OCI-LY1 (cell line): ENCODE measurements around the gene AGBL3.

ENCODE experiments used
- H2AFZ ChIP-seq: fragments of 200-600 bp; sonication (generic), shearing (Covaris generic); 2 replicates; pipeline ENCODE4 v1.6.0; 2014; ENCODE audit warnings: antibody characterized with exemption, mild to moderate bottlenecking, low read length
- H3F3A ChIP-seq: fragments of 200-600 bp; sonication (generic), shearing (Covaris generic); 2 replicates; pipeline ENCODE4 v1.6.0; 2014; ENCODE audit warnings: mild to moderate bottlenecking, antibody characterized with exemption, low read length, moderate library complexity; ENCODE audit not compliant: insufficient read depth
- H3K27ac ChIP-seq: fragments of 200-600 bp; sonication (generic); 2 replicates; pipeline ENCODE4 v1.5.1; 2014; ENCODE audit warnings: low read length, mixed run types, mild to moderate bottlenecking, low read depth; ENCODE audit not compliant: poor library complexity, severe bottlenecking
- H3K27me3 ChIP-seq: fragments of 200-600 bp; sonication (generic); 2 replicates; pipeline ENCODE4 v1.6.0; 2014; ENCODE audit warnings: antibody characterized with exemption, mild to moderate bottlenecking, low read length, moderate library complexity; ENCODE audit not compliant: insufficient read depth
- H3K36me3 ChIP-seq: fragments of 200-600 bp; sonication (generic); 2 replicates; pipeline ENCODE4 v1.6.1; 2014; ENCODE audit warnings: mild to moderate bottlenecking, antibody characterized with exemption, low read length, moderate library complexity, mixed read lengths; ENCODE audit not compliant: insufficient read depth
- H3K4me1 ChIP-seq: fragments of 200-600 bp; sonication (generic); 2 replicates; pipeline ENCODE4 v1.5.1; 2014; ENCODE audit warnings: mild to moderate bottlenecking, low read length, moderate library complexity; ENCODE audit not compliant: insufficient read depth, severe bottlenecking
- H3K4me2 ChIP-seq: fragments of 200-600 bp; sonication (generic), shearing (Covaris generic); 2 replicates; pipeline ENCODE4 v1.6.1; 2014; ENCODE audit warnings: low read length
- H3K4me3 ChIP-seq: fragments of 200-600 bp; sonication (generic); 2 replicates; pipeline ENCODE4 v1.5.1; 2014; ENCODE audit warnings: low read length, low read depth, mild to moderate bottlenecking, mixed read lengths; ENCODE audit not compliant: poor library complexity, severe bottlenecking
- H3K79me2 ChIP-seq: fragments of 200-600 bp; shearing (Covaris generic); 2 replicates; pipeline ENCODE4 v1.6.1; 2016; ENCODE audit warnings: mixed run types, low read length, mixed read lengths; ENCODE audit not compliant: insufficient read depth
- H3K9ac ChIP-seq: fragments of 200-600 bp; sonication (generic), shearing (Covaris generic); 2 replicates; pipeline ENCODE4 v1.6.1; 2014; ENCODE audit warnings: mild to moderate bottlenecking, low read length, mixed read lengths
- H3K9me2 ChIP-seq: fragments of 200-600 bp; sonication (generic), shearing (Covaris generic); 2 replicates; pipeline ENCODE4 v1.6.1; 2014; ENCODE audit warnings: low read depth, mild to moderate bottlenecking, low read length, mixed read lengths
- H3K9me3 ChIP-seq: fragments of 200-600 bp; shearing (Covaris generic); 2 replicates; pipeline ENCODE4 v1.6.1; 2014; ENCODE audit warnings: low read length, mixed read lengths
- H4K20me1 ChIP-seq: fragments of 200-600 bp; sonication (generic), shearing (Covaris generic); 2 replicates; pipeline ENCODE4 v1.6.0; 2016; ENCODE audit warnings: mild to moderate bottlenecking, low read length; ENCODE audit not compliant: insufficient read depth
- EZH2 ChIP-seq: fragments of 200-600 bp; sonication (generic), shearing (Covaris generic); IDR thresholded peaks from 2 replicates; pipeline ENCODE4 v1.8.0; 2017; ENCODE audit warnings: borderline replicate concordance, mixed run types, mild to moderate bottlenecking, antibody characterized with exemption, low read length, moderate library complexity, mixed read lengths
- TF ChIP-seq, protein P1 (sequence below): fragments of 200-600 bp; sonication (generic), shearing (Covaris generic); IDR thresholded peaks from 2 replicates; pipeline ENCODE4 v1.5.1; 2017; ENCODE audit warnings: mild to moderate bottlenecking, antibody characterized with exemption, low read length, moderate library complexity, mixed read lengths

Gene AGBL3

DNA sequence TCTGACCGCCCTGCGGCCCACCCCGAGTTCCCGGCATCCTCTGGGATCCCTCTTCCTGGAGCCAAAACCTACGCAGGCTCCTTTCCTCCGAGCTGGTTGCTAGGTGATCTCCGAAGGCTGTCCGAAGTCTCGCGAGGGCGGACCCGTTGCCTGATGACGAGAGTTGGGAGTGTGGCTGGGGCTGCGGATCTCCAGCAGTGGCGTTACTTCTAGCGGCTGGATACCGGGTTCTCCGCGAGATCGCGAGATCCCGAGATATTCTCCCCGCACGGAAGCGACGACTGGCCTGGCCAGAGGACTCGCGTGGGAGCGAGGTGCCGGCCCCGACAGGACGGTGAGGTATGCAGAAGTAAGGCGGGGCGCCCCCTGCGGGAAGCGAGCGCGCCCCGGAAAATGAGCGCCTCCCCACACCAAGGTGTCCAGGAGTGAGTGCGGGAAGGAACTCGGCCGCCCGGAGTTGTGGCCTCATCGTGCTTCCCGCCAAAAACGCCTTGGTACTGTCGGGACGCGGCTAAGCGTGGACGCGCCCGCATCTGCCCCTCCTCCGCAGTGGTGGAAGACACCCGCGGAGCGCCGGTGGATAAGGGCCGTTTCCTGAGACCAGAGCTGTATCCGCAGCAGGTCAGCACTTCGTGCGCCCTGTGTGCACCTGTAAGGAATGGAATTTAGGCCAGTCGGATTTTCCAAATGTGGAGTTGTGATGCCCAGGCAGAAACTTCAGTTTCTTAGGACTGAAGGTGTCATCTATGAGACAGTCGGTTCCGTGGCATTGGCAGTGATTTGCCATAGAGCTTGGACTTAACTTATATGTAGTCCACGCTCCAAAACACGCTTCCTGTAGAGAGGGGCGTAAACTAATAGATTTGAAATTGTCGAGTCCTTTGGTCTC, at the start of gene AGBL3:
Gene AGBL3, plus strand, starts transcription at position 146 of the 889 bp plus-strand sequence. CDS start 1,426 bp downstream, outside the sequence.
- Histone ChIP-seq H2AFZ (peak within 1 kb of the TSS; percentile 66), H3K4me1 (peaks cover 18% of the 10 kb centered on the region), H3F3A (no peaks in the 10 kb centered on the region), H3K79me2 (peaks cover 12% of the 10 kb centered on the region), H3K9ac (peak within 1 kb of the TSS; percentile 73), H3K4me2 (peak within 1 kb of the TSS; percentile 75), H3K9me3 (no peaks in the 10 kb centered on the region), H4K20me1 (no peaks in the 10 kb centered on the region), H3K27me3 (no peaks in the 10 kb centered on the region), H3K4me3 (peak within 1 kb of the TSS; percentile 70), H3K36me3 (peaks cover 18% of the 10 kb centered on the region; the same call in 1 of the 2 replicates), H3K9me2 (no peaks in the 10 kb centered on the region), H3K27ac (peak within 1 kb of the TSS; percentile 32)
- no peak for TF ChIP-seq EZH2
- TF ChIP-seq, protein P1, sequence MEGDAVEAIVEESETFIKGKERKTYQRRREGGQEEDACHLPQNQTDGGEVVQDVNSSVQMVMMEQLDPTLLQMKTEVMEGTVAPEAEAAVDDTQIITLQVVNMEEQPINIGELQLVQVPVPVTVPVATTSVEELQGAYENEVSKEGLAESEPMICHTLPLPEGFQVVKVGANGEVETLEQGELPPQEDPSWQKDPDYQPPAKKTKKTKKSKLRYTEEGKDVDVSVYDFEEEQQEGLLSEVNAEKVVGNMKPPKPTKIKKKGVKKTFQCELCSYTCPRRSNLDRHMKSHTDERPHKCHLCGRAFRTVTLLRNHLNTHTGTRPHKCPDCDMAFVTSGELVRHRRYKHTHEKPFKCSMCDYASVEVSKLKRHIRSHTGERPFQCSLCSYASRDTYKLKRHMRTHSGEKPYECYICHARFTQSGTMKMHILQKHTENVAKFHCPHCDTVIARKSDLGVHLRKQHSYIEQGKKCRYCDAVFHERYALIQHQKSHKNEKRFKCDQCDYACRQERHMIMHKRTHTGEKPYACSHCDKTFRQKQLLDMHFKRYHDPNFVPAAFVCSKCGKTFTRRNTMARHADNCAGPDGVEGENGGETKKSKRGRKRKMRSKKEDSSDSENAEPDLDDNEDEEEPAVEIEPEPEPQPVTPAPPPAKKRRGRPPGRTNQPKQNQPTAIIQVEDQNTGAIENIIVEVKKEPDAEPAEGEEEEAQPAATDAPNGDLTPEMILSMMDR: peak; percentile 92

DNA sequence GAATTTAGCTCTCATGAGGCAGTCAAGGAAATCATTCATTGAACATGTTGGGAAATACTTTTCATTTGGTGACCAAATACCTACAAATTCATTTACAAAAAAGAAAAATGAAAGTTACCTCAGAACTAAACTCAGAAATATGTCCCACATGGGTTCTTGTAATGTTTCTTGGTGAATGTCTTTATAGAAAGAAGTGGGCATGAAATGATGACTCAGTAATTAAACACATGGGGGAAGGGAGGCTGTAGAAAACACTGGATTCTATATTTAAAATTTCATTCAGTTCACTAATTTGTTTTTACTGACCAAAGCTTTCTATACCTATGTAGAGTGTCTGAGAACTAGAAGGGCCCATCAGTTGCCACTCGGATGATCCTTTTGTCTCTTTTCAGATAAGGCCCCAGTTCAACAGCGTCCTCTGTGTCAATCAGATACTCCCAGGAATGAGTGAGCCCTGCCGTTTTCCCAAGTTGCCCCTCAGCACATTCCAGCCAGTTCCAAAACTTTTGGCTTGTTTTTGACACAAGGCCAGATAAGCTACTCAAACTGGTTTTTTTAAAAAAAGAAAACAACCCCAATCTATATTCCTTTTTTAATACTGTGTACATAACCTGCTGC, 49.3 kb upstream of the AGBL3 start:
- H3K4me1 ChIP-seq: peaks cover 13% of the 10 kb centered on the region
- no peaks in the 10 kb centered on the region for H3F3A ChIP-seq
- H3K9me3 ChIP-seq: no peaks in the 10 kb centered on the region
- H3K79me2 ChIP-seq: no peaks in the 10 kb centered on the region
- H2AFZ ChIP-seq: no peak overlapping the region
- no peak overlapping the region for H3K27ac ChIP-seq
- no peak for TF ChIP-seq EZH2
- TF ChIP-seq, protein P1: no peak
- H4K20me1 ChIP-seq: no peaks in the 10 kb centered on the region
- no peak overlapping the region for H3K4me3 ChIP-seq
- 0 out of 2 replicates have a peak, but pooled peaks cover 3% of the 10 kb centered on the region for H3K27me3 ChIP-seq
- H3K4me2 ChIP-seq: no peak overlapping the region
- no peak overlapping the region for H3K9ac ChIP-seq
- no peaks in the 10 kb centered on the region for H3K9me2 ChIP-seq
- no peaks in the 10 kb centered on the region for H3K36me3 ChIP-seq

DNA sequence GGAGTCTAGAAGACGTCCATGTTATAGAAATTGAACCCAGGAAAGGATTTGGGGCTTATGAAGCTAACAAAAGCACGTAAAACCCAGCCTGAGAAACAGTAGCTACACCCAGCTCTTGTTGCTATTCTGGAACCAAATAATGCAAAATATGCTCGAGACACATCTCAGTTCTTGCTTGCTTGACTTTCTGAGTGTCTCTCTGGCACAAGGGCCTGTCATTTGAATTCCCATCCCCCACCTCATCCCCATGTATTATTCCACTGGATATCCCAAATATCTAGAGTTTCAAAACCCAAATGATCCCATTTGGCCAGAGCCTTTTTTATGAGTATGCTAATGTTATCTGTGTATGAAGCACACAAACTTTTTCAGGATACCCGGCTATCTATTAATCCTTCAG, 48.2 kb upstream of the AGBL3 start:
- TF ChIP-seq, protein P1: no peak
- no peak for TF ChIP-seq EZH2
- H4K20me1 ChIP-seq: no peaks in the 10 kb centered on the region
- no peaks in the 10 kb centered on the region for H3K9me3 ChIP-seq
- no peaks in the 10 kb centered on the region for H3K27me3 ChIP-seq
- H3K79me2 ChIP-seq: no peaks in the 10 kb centered on the region
- H3K9ac ChIP-seq: no peak overlapping the region
- H3F3A ChIP-seq: no peaks in the 10 kb centered on the region
- H3K36me3 ChIP-seq: no peaks in the 10 kb centered on the region
- H3K27ac ChIP-seq: no peak overlapping the region
- H3K4me3 ChIP-seq: no peak overlapping the region
- H3K9me2 ChIP-seq: no peaks in the 10 kb centered on the region
- H2AFZ ChIP-seq: no peak overlapping the region
- peak overlapping the region; percentile 13; the same call in 1 of the 2 replicates for H3K4me2 ChIP-seq
- peaks cover 6% of the 10 kb centered on the region for H3K4me1 ChIP-seq
